SIG-M5 treated with dmso at 0.1 percent for 504 hours (cell line): ENCODE data around the gene MX1.
A peak's percentile ranks its signal among the peaks of the same experiment; 100 is the strongest.

ENCODE experiments used
- DNase-seq: peaks from one replicate; lab custom pipeline; 2025; ENCODE audit not compliant: unreplicated experiment; lab: John Stamatoyannopoulos, UW

Gene MX1

GRCh38 chr21:41458121-41458520 lies 32.1 kb downstream of the MX1 start:
- DNase-seq: no peak

DNA sequence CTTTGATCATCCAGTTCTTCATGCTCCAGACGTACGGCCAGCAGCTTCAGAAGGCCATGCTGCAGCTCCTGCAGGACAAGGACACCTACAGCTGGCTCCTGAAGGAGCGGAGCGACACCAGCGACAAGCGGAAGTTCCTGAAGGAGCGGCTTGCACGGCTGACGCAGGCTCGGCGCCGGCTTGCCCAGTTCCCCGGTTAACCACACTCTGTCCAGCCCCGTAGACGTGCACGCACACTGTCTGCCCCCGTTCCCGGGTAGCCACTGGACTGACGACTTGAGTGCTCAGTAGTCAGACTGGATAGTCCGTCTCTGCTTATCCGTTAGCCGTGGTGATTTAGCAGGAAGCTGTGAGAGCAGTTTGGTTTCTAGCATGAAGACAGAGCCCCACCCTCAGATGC lies 32.5 kb downstream of the MX1 start:
- DNase-seq: no peak

GRCh38 chr21:41459884-41460534 lies 34.0 kb downstream of the MX1 start:
- no peak for DNase-seq

- peak; percentile 75 for DNase-seq
Observed at GRCh38 chr21:41460578-41461527, 34.8 kb downstream of the MX1 start.

DNA sequence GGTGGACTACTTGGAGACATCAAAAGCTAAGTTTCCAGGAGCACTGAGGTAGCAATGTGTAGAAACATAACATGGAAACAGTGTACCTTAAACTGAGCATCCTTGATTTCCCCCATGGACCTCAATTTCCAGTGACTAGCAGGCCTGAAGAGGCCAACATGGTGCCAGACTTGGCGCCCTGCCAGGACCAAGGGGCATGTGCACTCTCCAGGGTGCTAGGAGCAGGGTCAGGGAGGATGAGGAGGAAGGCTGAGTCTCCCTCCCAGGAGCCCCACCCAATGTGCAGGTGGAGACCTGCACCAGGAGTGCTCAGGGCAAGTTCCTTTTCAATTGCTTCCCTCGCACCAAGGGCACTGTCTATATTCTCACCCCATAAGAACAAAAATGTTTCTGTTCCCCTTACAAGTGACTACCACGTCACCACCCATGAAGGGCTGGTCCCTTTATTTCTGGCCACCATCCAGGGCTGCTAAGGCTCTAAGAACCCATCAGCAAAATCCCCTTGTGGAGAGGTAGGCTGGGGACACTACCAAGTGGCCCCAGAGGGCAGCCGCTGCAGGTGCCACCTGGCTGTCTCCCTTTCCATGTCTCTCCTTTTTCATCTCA lies 39.2 kb downstream of the MX1 start:
- DNase-seq: no peak

DNA sequence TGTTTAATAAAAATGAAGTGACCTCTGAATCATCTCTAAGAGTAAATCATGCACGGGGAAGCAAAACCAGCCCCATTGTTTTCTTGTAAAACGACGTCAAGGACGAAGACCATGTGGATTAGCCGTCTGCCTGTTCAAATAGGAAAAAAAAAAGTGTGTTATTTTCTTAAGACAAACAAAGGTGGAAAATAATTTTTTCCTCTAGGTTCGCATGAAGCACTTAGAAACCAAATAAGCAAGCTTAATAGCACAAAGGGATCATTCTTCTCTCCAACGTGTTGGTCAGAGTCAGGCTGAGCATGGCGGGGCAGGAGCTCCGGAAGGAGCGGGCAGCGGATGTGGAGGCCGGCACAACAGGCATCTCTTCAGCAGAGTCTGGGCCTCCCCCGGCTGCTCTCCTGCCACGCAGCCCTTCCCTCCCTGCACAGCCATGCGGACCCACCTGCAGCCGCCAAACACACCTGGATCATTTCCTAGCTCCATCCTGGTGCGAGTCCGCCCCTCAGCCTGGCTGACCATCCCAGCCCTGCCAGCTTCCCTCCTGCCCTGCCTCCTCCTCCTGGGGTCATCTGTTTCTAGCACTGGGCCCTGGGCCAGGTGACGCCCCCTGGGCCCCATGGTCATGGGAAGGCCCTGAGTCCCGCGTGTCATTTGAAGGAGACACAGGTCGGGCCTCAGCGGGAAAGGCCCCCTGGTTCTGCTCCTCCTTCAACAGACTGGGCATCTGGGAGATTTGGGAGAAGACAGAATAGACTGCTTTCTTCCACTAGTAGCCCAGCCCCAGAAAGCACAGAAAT lies 40.2 kb downstream of the MX1 start:
- no peak for DNase-seq

GRCh38 chr21:41470054-41470453 lies 44.0 kb downstream of the MX1 start:
- DNase-seq: no peak

- DNase-seq: no peak
Observed at GRCh38 chr21:41472753-41473548, 46.9 kb downstream of the MX1 start.

GRCh38 chr21:41475714-41476420 lies 49.8 kb downstream of the MX1 start:
- no peak for DNase-seq

GRCh38 chr21:41477641-41478318 lies 51.7 kb downstream of the MX1 start:
- no peak for DNase-seq

GRCh38 chr21:41478319-41479177 lies 52.5 kb downstream of the MX1 start:
- DNase-seq: no peak

GRCh38 chr21:41479686-41480085 lies 53.6 kb downstream of the MX1 start:
- no peak for DNase-seq

DNA sequence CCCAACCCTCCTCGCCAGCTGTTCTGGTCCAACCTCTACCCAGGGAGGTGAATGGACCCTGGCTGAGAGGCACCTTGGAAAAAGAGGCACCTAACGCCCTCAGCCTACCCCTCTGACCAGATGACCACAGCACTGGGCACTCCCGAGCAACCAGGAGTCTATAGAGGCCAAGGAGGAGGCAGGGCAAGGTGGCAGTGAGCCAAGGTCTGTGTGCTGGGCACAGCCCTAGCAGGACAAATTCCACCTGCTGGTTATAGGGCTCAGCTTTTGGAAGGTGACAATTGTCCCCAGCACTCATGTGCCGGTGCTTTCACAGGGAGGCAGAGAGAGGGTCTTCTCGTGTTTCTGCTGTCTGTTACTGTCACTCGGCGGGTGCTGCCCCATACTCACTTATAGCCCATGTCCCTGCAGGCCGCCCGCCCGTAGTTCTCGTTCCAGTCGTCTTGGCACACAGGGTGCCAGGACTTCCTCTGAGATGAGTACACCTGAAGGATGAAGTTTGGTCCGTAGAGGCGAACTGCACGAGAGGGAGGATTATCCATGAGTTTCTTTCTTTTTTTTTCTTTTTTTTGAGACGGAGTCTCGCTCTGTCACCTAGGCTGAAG lies 54.1 kb downstream of the MX1 start:
- no peak for DNase-seq

- DNase-seq: no peak
Observed at GRCh38 chr21:41481191-41481590, 55.2 kb downstream of the MX1 start.

GRCh38 chr21:41482301-41482700 lies 56.3 kb downstream of the MX1 start:
- no peak for DNase-seq

DNA sequence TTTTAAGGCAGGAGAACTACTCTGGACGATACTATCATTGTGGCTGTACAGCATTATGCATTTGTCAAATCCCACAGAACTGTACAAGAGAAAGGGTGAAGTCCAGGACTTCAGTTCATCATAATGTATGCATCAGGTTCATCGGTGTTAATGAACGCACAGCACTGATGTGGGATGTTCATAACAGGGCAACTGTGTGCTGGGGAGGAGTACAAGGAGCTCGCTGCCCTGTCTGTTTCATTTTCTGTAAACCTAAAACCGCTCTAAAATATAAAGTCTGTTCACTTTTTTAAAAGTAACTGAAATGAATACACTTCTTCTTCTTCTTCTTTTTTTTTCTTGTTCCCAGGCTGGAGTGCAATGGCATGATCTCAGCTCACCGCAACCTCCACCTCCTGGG lies 56.9 kb downstream of the MX1 start:
- DNase-seq: no peak

- no peak for DNase-seq
Observed at GRCh38 chr21:41483415-41483814, 57.4 kb downstream of the MX1 start.

DNA sequence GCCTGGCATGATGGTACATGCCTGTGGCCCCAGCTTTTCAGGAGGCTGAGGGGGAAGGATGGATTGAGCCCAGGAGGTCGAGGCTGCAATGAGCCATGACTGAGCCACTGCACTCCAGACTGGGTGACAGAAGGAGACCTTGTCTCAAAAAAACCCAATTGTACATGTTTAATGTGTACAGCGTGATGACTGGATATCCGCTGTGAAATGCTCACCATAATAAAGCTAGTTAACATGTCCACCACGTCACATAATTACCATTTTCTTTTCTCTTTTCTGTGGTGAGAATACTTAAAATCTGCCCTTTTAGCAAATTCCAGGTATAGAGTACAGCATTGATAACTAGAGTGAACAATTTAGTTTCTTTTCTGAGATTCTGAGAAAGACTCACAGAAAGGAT lies 57.9 kb downstream of the MX1 start:
- DNase-seq: no peak
